ENCODE results near the gene TAAR6. TPM values are rescaled to one million over a fixed set of nuclear protein-coding genes. Genes with fewer than 3 reads are reported as not detected.

Gene TAAR6
- polyA plus RNA-seq, 1 of the 3 experiments (the other 2 are of a cell fraction) = not detected

GRCh38 chr6:132526461-132526860, 43.7 kb upstream of the TAAR6 start:
- Histone ChIP-seq H3K9ac (no peak overlapping the region), H3K4me2 (no peak overlapping the region), H3K79me2 (ENCODE audit: insufficient read depth) (no peaks in the 10 kb centered on the region), H3K9me2 (no peaks in the 10 kb centered on the region), H4K20me1 (ENCODE audit: insufficient read depth) (no peaks in the 10 kb centered on the region), H3K36me3 (replicated peaks in 1 of 2; ENCODE audit: control insufficient read depth in 1 of 2, insufficient read depth in 2 of 2, low read length in 1 of 2) (no peaks in the 10 kb centered on the region), H3K9me3 (no peaks in the 10 kb centered on the region), H3K4me1 (ENCODE audit: control insufficient read depth in 1 of 2, insufficient read depth in 2 of 2, low read depth in 1 of 2, low read length in 1 of 2) (no peaks in the 10 kb centered on the region), H2AFZ (ENCODE audit: low read depth) (no peak overlapping the region), H3F3A (replicated peaks; ENCODE audit: insufficient read depth) (no peaks in the 10 kb centered on the region), H3K4me3 (ENCODE audit: low read depth in 2 of 2, low read length in 1 of 2) (no peak overlapping the region), H3K27me3 (ENCODE audit: insufficient read depth) (peaks cover 22% of the 10 kb centered on the region), H3K27ac (ENCODE audit: low read depth in 2 of 2, low read length in 1 of 2) (no peak overlapping the region)
- no peak for DNase-seq
- ChIA-PET CTCF (interaction anchor here (1.2 kb wide), 1 partner anchor 17 kb away, joined by 3 read pairs; no protein-coding TSS in a partner anchor), POLR2A (no interaction called here)
- 0% methylated on average over 2 of the region's 2 CpGs for WGBS (ENCODE audit: low lambda C conversion rate)
- TF ChIP-seq NRF1 (IDR thresholded peaks at IDR 0.05; ENCODE audit: low read depth, low read length) = no peak
- no peak for TF ChIP-seq RFX5 (IDR thresholded peaks at IDR 0.05; ENCODE audit: low read length)
- no peak for TF ChIP-seq SMC3 (IDR thresholded peaks at IDR 0.05; ENCODE audit: low read depth, low read length)
- TF ChIP-seq IRF3 (IDR thresholded peaks at IDR 0.05; ENCODE audit: low read depth, low read length) = no peak
- no peak for TF ChIP-seq TEAD4 (IDR thresholded peaks at IDR 0.05; ENCODE audit: borderline replicate concordance, insufficient read depth)
- TF ChIP-seq FOXJ3 (CRISPR knock-in tag; IDR thresholded peaks at IDR 0.05) = no peak
- TF ChIP-seq GABPA (IDR thresholded peaks at IDR 0.05; ENCODE audit: low read depth) = no peak
- TF ChIP-seq NFIC (IDR thresholded peaks at IDR 0.05; ENCODE audit: borderline replicate concordance) = no peak
- no peak for TF ChIP-seq POLR2AphosphoS5 (IDR thresholded peaks at IDR 0.05; ENCODE audit: low read depth, low read length)
- TF ChIP-seq GATA2 (CRISPR knock-in tag; IDR thresholded peaks at IDR 0.05) = no peak
- TF ChIP-seq FOSL2 (IDR thresholded peaks at IDR 0.05; ENCODE audit: borderline replicate concordance, low read depth) = no peak
- no peak for TF ChIP-seq RCOR1 (IDR thresholded peaks at IDR 0.05; ENCODE audit: low read length)
- TF ChIP-seq JUND (IDR thresholded peaks at IDR 0.05) = no peak
- no peak for TF ChIP-seq TCF12 (IDR thresholded peaks at IDR 0.05)

GRCh38 chr6:132527791-132528190, 42.3 kb upstream of the TAAR6 start:
- H2AFZ ChIP-seq (ENCODE audit: low read depth) = no peak overlapping the region
- H3K4me1 ChIP-seq (ENCODE audit: control insufficient read depth in 1 of 2, insufficient read depth in 2 of 2, low read depth in 1 of 2, low read length in 1 of 2) = no peaks in the 10 kb centered on the region
- no peaks in the 10 kb centered on the region for H3K36me3 ChIP-seq (replicated peaks in 1 of 2; ENCODE audit: control insufficient read depth in 1 of 2, insufficient read depth in 2 of 2, low read length in 1 of 2)
- no peaks in the 10 kb centered on the region for H3F3A ChIP-seq (replicated peaks; ENCODE audit: insufficient read depth)
- H3K9ac ChIP-seq = no peak overlapping the region
- H3K9me3 ChIP-seq = no peaks in the 10 kb centered on the region
- no peak overlapping the region for H3K4me2 ChIP-seq
- DNase-seq = no peak
- H3K4me3 ChIP-seq (ENCODE audit: low read depth in 2 of 2, low read length in 1 of 2) = no peak overlapping the region
- H3K79me2 ChIP-seq (ENCODE audit: insufficient read depth) = no peaks in the 10 kb centered on the region
- 9% methylated on average over 6 of the region's 6 CpGs for WGBS (ENCODE audit: low lambda C conversion rate)
- no peak for TF ChIP-seq GABPA (IDR thresholded peaks at IDR 0.05; ENCODE audit: low read depth)
- no peak overlapping the region for H3K27ac ChIP-seq (ENCODE audit: low read depth in 2 of 2, low read length in 1 of 2)
- peaks cover 22% of the 10 kb centered on the region for H3K27me3 ChIP-seq (ENCODE audit: insufficient read depth)
- no peaks in the 10 kb centered on the region for H3K9me2 ChIP-seq
- no peaks in the 10 kb centered on the region for H4K20me1 ChIP-seq (ENCODE audit: insufficient read depth)
- ChIA-PET CTCF (no interaction called here), POLR2A (no interaction called here)

All from SK-N-SH (cell line).